SK-N-SH treated with all-trans-retinoic acid at 6 μM for 48 hours (cell line): ENCODE data around the gene CASQ2.

Experiments used
- ATAC-seq: fragments of 200-7000 bp; cut with Tn5 transposase; 3 replicates; pipeline ENCODE4 v1.9.1; 2020; ENCODE audit warnings: mild to moderate bottlenecking, moderate library complexity
- ARNTL ChIP-seq: fragments of 450-650 bp; formaldehyde crosslinking; IDR thresholded peaks from 2 replicates; pipeline ENCODE4 v1.5.0; 2020; ENCODE audit warnings: low read depth, mild to moderate bottlenecking, moderate library complexity, borderline replicate concordance
- CSDC2 ChIP-seq: fragments of 250-450 bp; sonication (Bioruptor Pico); IDR thresholded peaks from 2 replicates; pipeline ENCODE4 v1.5.0; 2020; ENCODE audit warnings: mild to moderate bottlenecking, moderate library complexity
- GLIS3 ChIP-seq: fragments of 250-450 bp; sonication (Bioruptor Pico); IDR thresholded peaks from 2 replicates; pipeline ENCODE4 v1.5.0; 2020; ENCODE audit warnings: mild to moderate bottlenecking, moderate library complexity
- ISL1 ChIP-seq: fragments of 250-450 bp; sonication (Bioruptor Pico); IDR thresholded peaks from 2 replicates; pipeline ENCODE4 v2.1.2; 2022; ENCODE audit warnings: mild to moderate bottlenecking, moderate library complexity
- OSR1 ChIP-seq: fragments of 250-450 bp; sonication (Bioruptor Pico); IDR thresholded peaks from 2 replicates; pipeline ENCODE4 v1.8.0; 2022; ENCODE audit warnings: moderate library complexity, mild to moderate bottlenecking, inconsistent platforms
- PPARA ChIP-seq: fragments of 250-450 bp; sonication (Bioruptor Pico); IDR thresholded peaks from 2 replicates; pipeline ENCODE4 v1.5.0; 2020; ENCODE audit warnings: mild to moderate bottlenecking, borderline replicate concordance
- RARB ChIP-seq: fragments of 250-450 bp; sonication (Bioruptor Pico); IDR thresholded peaks from 2 replicates; pipeline ENCODE4 v1.8.0; 2021; ENCODE audit warnings: mild to moderate bottlenecking, moderate library complexity
- SNAI2 ChIP-seq: fragments of 250-450 bp; sonication (Bioruptor Pico); IDR thresholded peaks from 2 replicates; pipeline ENCODE4 v1.5.0; 2020; ENCODE audit warnings: mild to moderate bottlenecking, moderate library complexity
- TCF4 ChIP-seq: fragments of 250-450 bp; sonication (Bioruptor Pico); IDR thresholded peaks from 2 replicates; pipeline ENCODE4 v1.8.0; 2021; ENCODE audit warnings: mild to moderate bottlenecking, moderate library complexity, borderline replicate concordance
- ZC3H10 ChIP-seq: fragments of 250-450 bp; sonication (Bioruptor Pico); IDR thresholded peaks from 2 replicates; pipeline ENCODE4 v1.5.1; 2021; ENCODE audit warnings: mild to moderate bottlenecking, moderate library complexity
- ZFP3 ChIP-seq: fragments of 250-450 bp; sonication (Bioruptor Pico); IDR thresholded peaks from 2 replicates; pipeline ENCODE4 v1.5.0; 2020; ENCODE audit warnings: mild to moderate bottlenecking, moderate library complexity
- ZFP30 ChIP-seq: fragments of 450-650 bp; formaldehyde crosslinking; IDR thresholded peaks from 2 replicates; pipeline ENCODE4 v1.5.0; 2022; ENCODE audit warnings: mild to moderate bottlenecking, moderate library complexity
- ZNF565 ChIP-seq: fragments of 450-650 bp; formaldehyde crosslinking; conservative IDR thresholded peaks from 2 replicates; pipeline ENCODE4 v1.5.0; 2020; ENCODE audit warnings: low read depth, mild to moderate bottlenecking, moderate library complexity
- ZNF70 ChIP-seq: fragments of 450-650 bp; formaldehyde crosslinking; IDR thresholded peaks from 2 replicates; pipeline ENCODE4 v1.5.0; 2020; ENCODE audit warnings: mild to moderate bottlenecking, moderate library complexity
- ZNF8 ChIP-seq: fragments of 450-650 bp; formaldehyde crosslinking; IDR thresholded peaks from 2 replicates; pipeline ENCODE4 v1.5.0; 2020; ENCODE audit warnings: mild to moderate bottlenecking, moderate library complexity
- TF ChIP-seq, protein P1 (sequence below): fragments of 250-450 bp; sonication (Bioruptor Pico); IDR thresholded peaks from 2 replicates; pipeline ENCODE4 v1.8.0; 2020; ENCODE audit warnings: mild to moderate bottlenecking, moderate library complexity, borderline replicate concordance
- TF ChIP-seq, protein P2 (sequence below): fragments of 250-450 bp; sonication (Bioruptor Pico); IDR thresholded peaks from 2 replicates; pipeline ENCODE4 v1.5.1; 2021; ENCODE audit warnings: mild to moderate bottlenecking, moderate library complexity
- TF ChIP-seq, protein P3 (sequence below): fragments of 250-450 bp; sonication (Bioruptor Pico); IDR thresholded peaks from 2 replicates; pipeline ENCODE4 v1.8.0; 2021; ENCODE audit warnings: low read depth, mild to moderate bottlenecking, moderate library complexity, borderline replicate concordance
- TF ChIP-seq, protein P4 (sequence below): fragments of 250-450 bp; sonication (Bioruptor Pico); IDR thresholded peaks from 2 replicates; pipeline ENCODE4 v1.5.0; 2020; ENCODE audit warnings: mild to moderate bottlenecking, moderate library complexity
- TF ChIP-seq, protein P5 (sequence below): fragments of 250-450 bp; sonication (Bioruptor Pico); IDR thresholded peaks from 2 replicates; pipeline ENCODE4 v1.5.1; 2020; ENCODE audit warnings: low read depth, mild to moderate bottlenecking, moderate library complexity

The CASQ2 gene

DNA sequence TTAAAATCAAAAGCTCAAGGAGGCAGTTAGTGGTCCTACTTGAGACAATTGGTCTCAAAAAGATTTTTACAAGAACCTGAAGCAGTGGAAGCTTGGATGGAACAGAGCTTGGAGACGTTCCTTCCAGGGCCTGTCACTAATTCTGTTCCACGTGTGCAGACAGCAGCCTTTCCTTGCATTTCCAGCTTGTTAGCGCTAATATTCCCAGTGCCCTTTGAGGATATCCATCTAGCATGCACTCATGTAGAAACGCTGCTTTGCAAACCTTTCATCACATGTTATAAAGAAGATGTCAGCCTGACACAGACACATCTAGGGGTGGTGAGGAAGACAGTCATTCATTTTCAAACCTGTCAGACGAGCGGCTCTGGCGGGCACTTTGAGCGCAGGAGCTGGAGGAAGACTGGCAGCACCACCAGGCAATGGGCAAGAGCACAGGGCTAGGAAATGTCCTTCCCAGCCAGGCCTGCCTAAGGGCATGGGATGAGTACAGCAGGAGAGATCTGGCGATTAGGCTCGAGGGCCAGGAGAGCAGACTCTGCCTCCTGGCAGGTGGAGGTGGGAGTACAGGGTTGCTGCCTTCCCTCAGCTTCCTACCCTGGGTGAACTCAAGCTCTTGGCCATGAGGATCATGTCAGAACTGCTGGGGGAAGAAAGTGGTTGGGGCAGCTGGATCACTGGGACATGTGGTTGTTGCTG, 55.5 kb downstream of the CASQ2 start (continued):
- no peak for TF ChIP-seq GLIS3 (CRISPR knock-in tag)
- TF ChIP-seq, protein P1, sequence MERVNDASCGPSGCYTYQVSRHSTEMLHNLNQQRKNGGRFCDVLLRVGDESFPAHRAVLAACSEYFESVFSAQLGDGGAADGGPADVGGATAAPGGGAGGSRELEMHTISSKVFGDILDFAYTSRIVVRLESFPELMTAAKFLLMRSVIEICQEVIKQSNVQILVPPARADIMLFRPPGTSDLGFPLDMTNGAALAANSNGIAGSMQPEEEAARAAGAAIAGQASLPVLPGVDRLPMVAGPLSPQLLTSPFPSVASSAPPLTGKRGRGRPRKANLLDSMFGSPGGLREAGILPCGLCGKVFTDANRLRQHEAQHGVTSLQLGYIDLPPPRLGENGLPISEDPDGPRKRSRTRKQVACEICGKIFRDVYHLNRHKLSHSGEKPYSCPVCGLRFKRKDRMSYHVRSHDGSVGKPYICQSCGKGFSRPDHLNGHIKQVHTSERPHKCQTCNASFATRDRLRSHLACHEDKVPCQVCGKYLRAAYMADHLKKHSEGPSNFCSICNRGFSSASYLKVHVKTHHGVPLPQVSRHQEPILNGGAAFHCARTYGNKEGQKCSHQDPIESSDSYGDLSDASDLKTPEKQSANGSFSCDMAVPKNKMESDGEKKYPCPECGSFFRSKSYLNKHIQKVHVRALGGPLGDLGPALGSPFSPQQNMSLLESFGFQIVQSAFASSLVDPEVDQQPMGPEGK (CRISPR knock-in tag) = no peak
- TF ChIP-seq ISL1 (CRISPR knock-in tag) = no peak
- no peak for TF ChIP-seq ZC3H10 (CRISPR knock-in tag)
- TF ChIP-seq ZFP3 (CRISPR knock-in tag) = no peak

DNA sequence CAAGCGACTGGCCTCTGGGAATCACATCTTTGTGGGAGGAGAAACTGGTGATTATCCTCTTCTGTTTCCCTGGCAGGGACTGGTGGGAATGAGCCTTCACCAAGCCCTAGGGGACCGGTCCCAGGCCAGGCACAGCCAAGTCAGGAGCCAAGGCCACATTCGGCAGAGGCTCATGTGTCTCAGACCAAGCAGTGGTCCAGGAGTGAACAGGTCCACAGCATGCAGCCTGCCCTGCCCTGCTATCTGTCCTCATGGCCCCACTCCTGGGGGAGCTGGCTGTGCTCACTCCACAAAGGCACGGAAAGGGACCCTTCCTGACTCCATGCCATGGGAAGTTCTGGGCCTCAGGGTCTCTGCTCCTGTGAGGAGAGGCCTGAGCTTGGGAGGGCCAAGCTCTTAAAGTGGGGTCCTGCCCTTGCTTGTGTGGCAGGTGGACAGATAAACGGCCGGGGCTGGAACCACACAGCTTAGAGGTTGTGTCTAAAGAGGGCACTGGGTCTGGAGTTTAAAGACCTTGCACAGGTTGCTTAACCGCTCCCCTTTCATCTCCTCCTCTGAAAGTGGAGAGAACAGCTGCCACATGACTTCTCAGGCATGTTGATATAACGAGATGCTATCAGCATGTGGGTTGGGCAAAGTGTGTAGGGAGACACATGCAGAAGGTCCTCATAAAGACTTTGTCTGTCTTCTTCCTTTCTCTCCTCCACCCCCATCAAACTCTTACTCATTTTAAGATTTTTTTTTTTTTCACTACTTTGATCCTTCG, 57.5 kb downstream of the CASQ2 start:
- no peak for TF ChIP-seq ZNF70
- TF ChIP-seq ZNF8 (CRISPR knock-in tag) = no peak
- TF ChIP-seq SNAI2 (CRISPR knock-in tag) = no peak
- ATAC-seq = no peak

DNA sequence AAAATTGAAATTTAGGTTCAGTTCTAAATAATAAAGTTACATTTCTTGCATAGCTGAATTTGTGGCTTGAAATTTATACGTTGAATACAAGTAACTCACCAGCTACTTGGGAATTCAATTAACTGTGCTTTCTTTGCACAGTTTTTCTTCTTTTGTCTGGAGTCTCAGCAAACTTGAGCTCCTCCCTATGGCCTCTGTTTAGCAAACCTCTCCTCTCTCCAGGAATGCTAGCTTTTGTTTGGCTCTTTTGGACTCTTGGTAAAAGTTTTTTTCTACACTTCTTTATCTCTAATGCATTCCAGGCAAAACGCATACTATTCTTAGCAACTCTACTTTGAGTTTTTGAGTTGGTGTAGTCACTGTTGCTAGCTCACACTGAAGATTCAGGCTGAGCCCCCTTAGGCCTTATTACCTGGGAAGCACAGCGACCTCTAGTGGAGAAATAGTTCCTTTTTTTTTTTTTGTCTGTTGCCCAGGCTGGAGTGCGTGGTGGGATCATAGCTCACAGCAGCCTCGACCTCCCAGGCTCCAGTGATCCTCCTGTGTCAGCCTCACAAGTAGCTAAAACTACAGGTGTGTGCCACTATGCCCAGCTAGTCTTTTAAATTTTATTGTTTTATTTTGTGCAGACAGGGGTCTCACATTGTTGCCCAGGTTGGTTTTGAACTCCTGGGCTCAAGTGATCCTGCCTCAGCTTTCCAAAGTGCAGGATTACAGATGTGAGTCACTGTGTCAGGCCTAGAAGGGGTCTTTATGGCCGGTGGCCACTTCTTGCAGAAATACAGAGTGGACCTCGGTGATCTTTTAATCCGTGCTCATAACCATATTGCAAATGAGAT, 61.7 kb downstream of the CASQ2 start:
- no peak for TF ChIP-seq ZFP3 (CRISPR knock-in tag)
- no peak for TF ChIP-seq RARB (CRISPR knock-in tag)
- no peak for TF ChIP-seq ISL1 (CRISPR knock-in tag)
- TF ChIP-seq OSR1 = no peak
- no peak for TF ChIP-seq ARNTL (CRISPR knock-in tag)
- no peak for TF ChIP-seq ZNF70
- no peak for TF ChIP-seq TCF4
- TF ChIP-seq, protein P1 (CRISPR knock-in tag) = no peak
- no peak for TF ChIP-seq SNAI2 (CRISPR knock-in tag)
- TF ChIP-seq, protein P2, sequence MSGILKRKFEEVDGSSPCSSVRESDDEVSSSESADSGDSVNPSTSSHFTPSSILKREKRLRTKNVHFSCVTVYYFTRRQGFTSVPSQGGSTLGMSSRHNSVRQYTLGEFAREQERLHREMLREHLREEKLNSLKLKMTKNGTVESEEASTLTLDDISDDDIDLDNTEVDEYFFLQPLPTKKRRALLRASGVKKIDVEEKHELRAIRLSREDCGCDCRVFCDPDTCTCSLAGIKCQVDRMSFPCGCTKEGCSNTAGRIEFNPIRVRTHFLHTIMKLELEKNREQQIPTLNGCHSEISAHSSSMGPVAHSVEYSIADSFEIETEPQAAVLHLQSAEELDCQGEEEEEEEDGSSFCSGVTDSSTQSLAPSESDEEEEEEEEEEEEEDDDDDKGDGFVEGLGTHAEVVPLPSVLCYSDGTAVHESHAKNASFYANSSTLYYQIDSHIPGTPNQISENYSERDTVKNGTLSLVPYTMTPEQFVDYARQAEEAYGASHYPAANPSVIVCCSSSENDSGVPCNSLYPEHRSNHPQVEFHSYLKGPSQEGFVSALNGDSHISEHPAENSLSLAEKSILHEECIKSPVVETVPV (CRISPR knock-in tag) = no peak
- TF ChIP-seq, protein P3, sequence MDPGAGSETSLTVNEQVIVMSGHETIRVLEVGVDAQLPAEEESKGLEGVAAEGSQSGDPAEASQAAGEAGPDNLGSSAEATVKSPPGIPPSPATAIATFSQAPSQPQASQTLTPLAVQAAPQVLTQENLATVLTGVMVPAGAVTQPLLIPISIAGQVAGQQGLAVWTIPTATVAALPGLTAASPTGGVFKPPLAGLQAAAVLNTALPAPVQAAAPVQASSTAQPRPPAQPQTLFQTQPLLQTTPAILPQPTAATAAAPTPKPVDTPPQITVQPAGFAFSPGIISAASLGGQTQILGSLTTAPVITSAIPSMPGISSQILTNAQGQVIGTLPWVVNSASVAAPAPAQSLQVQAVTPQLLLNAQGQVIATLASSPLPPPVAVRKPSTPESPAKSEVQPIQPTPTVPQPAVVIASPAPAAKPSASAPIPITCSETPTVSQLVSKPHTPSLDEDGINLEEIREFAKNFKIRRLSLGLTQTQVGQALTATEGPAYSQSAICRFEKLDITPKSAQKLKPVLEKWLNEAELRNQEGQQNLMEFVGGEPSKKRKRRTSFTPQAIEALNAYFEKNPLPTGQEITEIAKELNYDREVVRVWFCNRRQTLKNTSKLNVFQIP (CRISPR knock-in tag) = no peak
- TF ChIP-seq CSDC2 (CRISPR knock-in tag) = no peak
- no peak for TF ChIP-seq ZC3H10 (CRISPR knock-in tag)
- no peak for TF ChIP-seq GLIS3 (CRISPR knock-in tag)
- TF ChIP-seq PPARA = no peak
- TF ChIP-seq ZNF8 (CRISPR knock-in tag) = no peak
- TF ChIP-seq, protein P4, sequence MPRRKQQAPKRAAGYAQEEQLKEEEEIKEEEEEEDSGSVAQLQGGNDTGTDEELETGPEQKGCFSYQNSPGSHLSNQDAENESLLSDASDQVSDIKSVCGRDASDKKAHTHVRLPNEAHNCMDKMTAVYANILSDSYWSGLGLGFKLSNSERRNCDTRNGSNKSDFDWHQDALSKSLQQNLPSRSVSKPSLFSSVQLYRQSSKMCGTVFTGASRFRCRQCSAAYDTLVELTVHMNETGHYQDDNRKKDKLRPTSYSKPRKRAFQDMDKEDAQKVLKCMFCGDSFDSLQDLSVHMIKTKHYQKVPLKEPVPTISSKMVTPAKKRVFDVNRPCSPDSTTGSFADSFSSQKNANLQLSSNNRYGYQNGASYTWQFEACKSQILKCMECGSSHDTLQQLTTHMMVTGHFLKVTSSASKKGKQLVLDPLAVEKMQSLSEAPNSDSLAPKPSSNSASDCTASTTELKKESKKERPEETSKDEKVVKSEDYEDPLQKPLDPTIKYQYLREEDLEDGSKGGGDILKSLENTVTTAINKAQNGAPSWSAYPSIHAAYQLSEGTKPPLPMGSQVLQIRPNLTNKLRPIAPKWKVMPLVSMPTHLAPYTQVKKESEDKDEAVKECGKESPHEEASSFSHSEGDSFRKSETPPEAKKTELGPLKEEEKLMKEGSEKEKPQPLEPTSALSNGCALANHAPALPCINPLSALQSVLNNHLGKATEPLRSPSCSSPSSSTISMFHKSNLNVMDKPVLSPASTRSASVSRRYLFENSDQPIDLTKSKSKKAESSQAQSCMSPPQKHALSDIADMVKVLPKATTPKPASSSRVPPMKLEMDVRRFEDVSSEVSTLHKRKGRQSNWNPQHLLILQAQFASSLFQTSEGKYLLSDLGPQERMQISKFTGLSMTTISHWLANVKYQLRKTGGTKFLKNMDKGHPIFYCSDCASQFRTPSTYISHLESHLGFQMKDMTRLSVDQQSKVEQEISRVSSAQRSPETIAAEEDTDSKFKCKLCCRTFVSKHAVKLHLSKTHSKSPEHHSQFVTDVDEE (CRISPR knock-in tag) = no peak
- TF ChIP-seq ZFP30 (CRISPR knock-in tag) = no peak
- TF ChIP-seq ZNF565 (CRISPR knock-in tag) = no peak
- TF ChIP-seq, protein P5, sequence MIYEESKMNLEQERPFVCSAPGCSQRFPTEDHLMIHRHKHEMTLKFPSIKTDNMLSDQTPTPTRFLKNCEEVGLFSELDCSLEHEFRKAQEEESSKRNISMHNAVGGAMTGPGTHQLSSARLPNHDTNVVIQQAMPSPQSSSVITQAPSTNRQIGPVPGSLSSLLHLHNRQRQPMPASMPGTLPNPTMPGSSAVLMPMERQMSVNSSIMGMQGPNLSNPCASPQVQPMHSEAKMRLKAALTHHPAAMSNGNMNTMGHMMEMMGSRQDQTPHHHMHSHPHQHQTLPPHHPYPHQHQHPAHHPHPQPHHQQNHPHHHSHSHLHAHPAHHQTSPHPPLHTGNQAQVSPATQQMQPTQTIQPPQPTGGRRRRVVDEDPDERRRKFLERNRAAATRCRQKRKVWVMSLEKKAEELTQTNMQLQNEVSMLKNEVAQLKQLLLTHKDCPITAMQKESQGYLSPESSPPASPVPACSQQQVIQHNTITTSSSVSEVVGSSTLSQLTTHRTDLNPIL (CRISPR knock-in tag) = no peak
- peak; percentile 91 for ATAC-seq
